ENCODE data around the gene KCNH2.

KCNH2 gene

GRCh38 chr7:150947761-150948651 lies 30.1 kb downstream of the KCNH2 start:
- TF ChIP-seq CTCF (conservative IDR thresholded peaks at IDR 0.05; ENCODE audit: control insufficient read depth, insufficient read depth, low read depth, low read length), result no peak
- no peak overlapping the region for H3K4me3 ChIP-seq (ENCODE audit: control insufficient read depth, low read depth, low read length)
- no peak for DNase-seq (ENCODE audit: low read depth)

- H3K4me3 ChIP-seq (ENCODE audit: control insufficient read depth, low read depth, low read length), result no peak overlapping the region
- no peak for DNase-seq (ENCODE audit: low read depth)
- no peak for TF ChIP-seq CTCF (conservative IDR thresholded peaks at IDR 0.05; ENCODE audit: control insufficient read depth, insufficient read depth, low read depth, low read length)
These were observed 30.8 kb downstream of the KCNH2 start for GRCh38 chr7:150947241-150947745.

DNA sequence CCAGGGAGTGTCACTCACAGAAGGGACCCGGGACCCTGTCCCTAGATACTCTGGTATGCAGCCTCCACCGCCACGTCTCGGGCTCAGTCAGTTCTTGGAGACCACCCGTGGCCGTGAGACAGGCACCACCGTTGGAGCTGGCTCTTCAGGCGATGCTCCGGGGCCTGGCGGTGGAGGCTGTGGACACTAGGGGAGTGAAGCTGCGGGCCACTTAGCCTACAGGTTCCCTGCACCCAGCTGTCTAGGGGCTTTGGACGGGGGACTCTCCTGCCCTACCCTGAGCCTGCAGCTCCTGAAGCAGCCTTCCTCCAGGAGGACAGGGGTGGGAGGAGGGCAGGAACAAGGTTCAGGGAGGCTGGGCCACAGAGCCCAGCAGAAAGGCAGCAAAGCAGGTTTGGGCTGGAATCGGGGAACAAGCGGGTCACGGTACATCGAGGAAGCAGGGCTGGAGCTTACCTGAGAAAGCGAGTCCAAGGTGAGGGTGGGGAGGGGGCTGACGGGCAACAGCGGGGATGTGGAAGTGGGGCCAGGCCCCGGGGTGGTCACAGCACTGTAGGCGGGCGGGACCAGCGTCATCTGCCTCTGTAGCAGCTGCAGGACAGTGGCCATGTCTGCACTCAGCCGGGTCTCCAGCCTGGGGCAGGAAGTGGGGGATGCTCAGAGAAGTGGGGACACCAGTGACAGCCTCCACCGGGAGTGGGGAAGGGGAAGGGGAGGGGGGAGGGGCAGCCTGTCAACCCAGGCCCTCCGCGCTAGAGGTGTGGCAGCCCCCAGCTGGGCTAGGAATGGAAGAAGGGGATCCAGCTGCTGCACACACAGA lies 31.5 kb downstream of the KCNH2 start:
- no peak for DNase-seq (ENCODE audit: low read depth)
- H3K4me3 ChIP-seq (ENCODE audit: control insufficient read depth, low read depth, low read length), result no peak overlapping the region
- TF ChIP-seq CTCF (conservative IDR thresholded peaks at IDR 0.05; ENCODE audit: control insufficient read depth, insufficient read depth, low read depth, low read length), result no peak

- no peak for DNase-seq (ENCODE audit: low read depth)
- no peak for TF ChIP-seq CTCF (conservative IDR thresholded peaks at IDR 0.05; ENCODE audit: control insufficient read depth, insufficient read depth, low read depth, low read length)
- no peak overlapping the region for H3K4me3 ChIP-seq (ENCODE audit: control insufficient read depth, low read depth, low read length)
These were observed 32.2 kb downstream of the KCNH2 start for GRCh38 chr7:150945853-150946420.

GRCh38 chr7:150945171-150945852 lies 32.8 kb downstream of the KCNH2 start:
- DNase-seq (ENCODE audit: low read depth), result no peak
- TF ChIP-seq CTCF (conservative IDR thresholded peaks at IDR 0.05; ENCODE audit: control insufficient read depth, insufficient read depth, low read depth, low read length), result no peak
- H3K4me3 ChIP-seq (ENCODE audit: control insufficient read depth, low read depth, low read length), result no peak overlapping the region

Measured in fibroblast of mammary gland (primary cell).